ENCODE results near the gene RFX6. TPM values are rescaled to one million over a fixed set of nuclear protein-coding genes. Genes with fewer than 3 reads are reported as not detected.

Gene RFX6
- total RNA-seq, 1 experiment from 2014 or later, result 0.15 TPM

DNA sequence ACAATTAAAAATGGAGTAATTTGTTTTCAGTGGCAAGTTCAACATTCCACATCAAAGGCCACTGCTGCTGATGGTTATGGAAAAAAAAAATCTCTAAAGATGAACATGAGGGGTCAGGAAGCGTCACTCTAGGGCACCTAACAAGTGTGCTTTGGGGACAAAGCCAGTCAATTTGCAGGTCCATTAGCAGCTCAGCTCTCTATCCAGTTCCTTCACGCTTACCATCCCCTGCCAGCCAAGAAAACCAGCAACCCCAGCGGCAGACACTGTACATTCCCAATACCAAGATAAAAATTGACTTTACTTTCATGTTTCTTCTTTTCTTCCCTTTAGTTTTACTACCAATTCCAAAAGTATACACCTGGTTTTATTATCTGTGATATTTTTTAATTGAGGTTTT is 10.1 kb downstream of the RFX6 start:
- Histone ChIP-seq H3K27me3 (ENCODE audit: low read length) (no peaks in the 10 kb centered on the region), H3K27ac (ENCODE audit: low read length) (no peak overlapping the region), H2AFZ (ENCODE audit: low read length) (no peak overlapping the region), H3K4me3 (ENCODE audit: low read length) (no peak overlapping the region), H3K36me3 (ENCODE audit: low read depth, low read length) (no peaks in the 10 kb centered on the region), H3K9me3 (ENCODE audit: low read length) (no peaks in the 10 kb centered on the region), H4K20me1 (ENCODE audit: low read length) (no peaks in the 10 kb centered on the region), H3K4me2 (ENCODE audit: low read length) (no peak overlapping the region), H3K4me1 (ENCODE audit: insufficient read depth, low read length) (peaks cover 18% of the 10 kb centered on the region), H3F3A (ENCODE audit: low read length, unreplicated experiment) (no peaks in the 10 kb centered on the region), H3K79me2 (ENCODE audit: low read length) (no peaks in the 10 kb centered on the region), H3K9ac (ENCODE audit: low read length) (no peak overlapping the region), H3K9me2 (replicated peaks; ENCODE audit: low read length) (no peaks in the 10 kb centered on the region)
- intact Hi-C loops (cut with micrococcal nuclease), result no loop called here
- no peak for ATAC-seq
- no peak for DNase-seq
- CTCF ChIA-PET, result no interaction called here
- TF ChIP-seq, protein P1, sequence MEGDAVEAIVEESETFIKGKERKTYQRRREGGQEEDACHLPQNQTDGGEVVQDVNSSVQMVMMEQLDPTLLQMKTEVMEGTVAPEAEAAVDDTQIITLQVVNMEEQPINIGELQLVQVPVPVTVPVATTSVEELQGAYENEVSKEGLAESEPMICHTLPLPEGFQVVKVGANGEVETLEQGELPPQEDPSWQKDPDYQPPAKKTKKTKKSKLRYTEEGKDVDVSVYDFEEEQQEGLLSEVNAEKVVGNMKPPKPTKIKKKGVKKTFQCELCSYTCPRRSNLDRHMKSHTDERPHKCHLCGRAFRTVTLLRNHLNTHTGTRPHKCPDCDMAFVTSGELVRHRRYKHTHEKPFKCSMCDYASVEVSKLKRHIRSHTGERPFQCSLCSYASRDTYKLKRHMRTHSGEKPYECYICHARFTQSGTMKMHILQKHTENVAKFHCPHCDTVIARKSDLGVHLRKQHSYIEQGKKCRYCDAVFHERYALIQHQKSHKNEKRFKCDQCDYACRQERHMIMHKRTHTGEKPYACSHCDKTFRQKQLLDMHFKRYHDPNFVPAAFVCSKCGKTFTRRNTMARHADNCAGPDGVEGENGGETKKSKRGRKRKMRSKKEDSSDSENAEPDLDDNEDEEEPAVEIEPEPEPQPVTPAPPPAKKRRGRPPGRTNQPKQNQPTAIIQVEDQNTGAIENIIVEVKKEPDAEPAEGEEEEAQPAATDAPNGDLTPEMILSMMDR (conservative IDR thresholded peaks at IDR 0.05; ENCODE audit: low read depth, low read length), result no peak
- TF ChIP-seq EZH2 (IDR thresholded peaks at IDR 0.05; ENCODE audit: low read length, unreplicated experiment), result no peak
- no peak for TF ChIP-seq EZH2phosphoT487 (IDR thresholded peaks at IDR 0.05; ENCODE audit: borderline replicate concordance, low read length)
- no TSS peak for BruUV-seq (replicated peaks)
- POLR2A ChIA-PET (ENCODE audit: unreplicated experiment), result no interaction called here

DNA sequence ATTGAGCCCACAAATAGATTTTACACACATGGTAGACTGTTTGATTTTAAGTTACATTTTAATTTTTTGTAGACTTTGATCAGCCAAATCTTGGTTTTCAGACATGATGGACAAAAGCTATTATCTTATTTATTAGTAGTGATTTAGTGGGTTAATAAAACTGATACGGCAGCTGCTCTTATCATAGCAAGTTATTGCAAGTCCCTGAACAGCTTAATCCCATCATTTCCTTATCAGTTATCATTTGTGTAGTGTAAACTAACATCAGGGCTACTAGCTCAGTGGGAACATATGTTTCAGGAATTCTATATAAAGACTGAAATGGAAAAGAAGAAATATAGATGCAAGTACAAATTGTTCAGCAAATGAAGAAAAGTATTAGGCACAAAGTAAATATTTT is 10.9 kb downstream of the RFX6 start:
- intact Hi-C loops (cut with micrococcal nuclease), result no loop called here
- no peaks in the 10 kb centered on the region for H3K36me3 ChIP-seq (ENCODE audit: low read depth, low read length)
- POLR2A ChIA-PET (ENCODE audit: unreplicated experiment), result no interaction called here
- no peaks in the 10 kb centered on the region for H3K27me3 ChIP-seq (ENCODE audit: low read length)
- no TSS peak for BruUV-seq (replicated peaks)
- TF ChIP-seq, protein P1 (conservative IDR thresholded peaks at IDR 0.05; ENCODE audit: low read depth, low read length), result no peak
- TF ChIP-seq EZH2phosphoT487 (IDR thresholded peaks at IDR 0.05; ENCODE audit: borderline replicate concordance, low read length), result no peak
- TF ChIP-seq EZH2 (IDR thresholded peaks at IDR 0.05; ENCODE audit: low read length, unreplicated experiment), result no peak
- DNase-seq (no peak), ATAC-seq (no peak)
- H3K4me2 ChIP-seq (ENCODE audit: low read length), result no peak overlapping the region
- H3K4me1 ChIP-seq (ENCODE audit: insufficient read depth, low read length), result peaks cover 12% of the 10 kb centered on the region
- no peak overlapping the region for H3K27ac ChIP-seq (ENCODE audit: low read length)
- CTCF ChIA-PET, result no interaction called here
- no peaks in the 10 kb centered on the region for H3F3A ChIP-seq (ENCODE audit: low read length, unreplicated experiment)
- H2AFZ ChIP-seq (ENCODE audit: low read length), result no peak overlapping the region
- no peaks in the 10 kb centered on the region for H3K9me3 ChIP-seq (ENCODE audit: low read length)
- no peak overlapping the region for H3K9ac ChIP-seq (ENCODE audit: low read length)
- H3K9me2 ChIP-seq (replicated peaks; ENCODE audit: low read length), result no peaks in the 10 kb centered on the region
- no peaks in the 10 kb centered on the region for H3K79me2 ChIP-seq (ENCODE audit: low read length)
- H4K20me1 ChIP-seq (ENCODE audit: low read length), result no peaks in the 10 kb centered on the region
- H3K4me3 ChIP-seq (ENCODE audit: low read length), result no peak overlapping the region

DNA sequence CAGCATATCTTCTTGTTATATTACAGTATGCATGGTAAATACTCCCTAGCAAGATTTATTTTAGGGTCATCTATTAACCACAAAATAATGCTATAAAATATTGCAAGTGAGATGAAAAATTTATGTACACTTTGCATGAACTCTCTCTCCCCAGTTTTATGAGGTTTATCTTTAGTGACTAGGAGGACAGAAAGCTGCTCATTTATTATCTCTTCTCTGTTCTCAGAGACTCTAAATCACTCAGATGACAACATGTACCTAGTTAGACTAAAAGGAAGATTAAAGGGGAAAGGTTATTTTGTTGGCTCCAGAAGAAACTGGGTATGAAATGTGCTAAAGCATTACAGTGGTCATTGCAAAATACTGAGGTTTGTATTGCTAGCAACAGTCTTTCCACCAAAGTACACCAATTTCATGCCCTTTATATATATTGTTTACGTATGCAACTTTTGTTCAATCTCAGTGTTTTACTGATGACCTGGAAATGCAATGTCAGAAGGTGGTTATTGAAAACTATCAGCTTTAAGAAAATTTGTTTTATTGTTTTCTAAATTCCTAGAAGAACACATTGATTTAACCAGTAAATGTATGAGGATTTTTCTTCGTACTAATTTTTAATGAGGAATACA is 11.8 kb downstream of the RFX6 start:
- Histone ChIP-seq H3K9me3 (ENCODE audit: low read length) (no peaks in the 10 kb centered on the region), H3K27ac (ENCODE audit: low read length) (no peak overlapping the region), H3K4me2 (ENCODE audit: low read length) (no peak overlapping the region), H3K4me3 (ENCODE audit: low read length) (no peak overlapping the region), H3K27me3 (ENCODE audit: low read length) (no peaks in the 10 kb centered on the region), H3K79me2 (ENCODE audit: low read length) (no peaks in the 10 kb centered on the region), H2AFZ (ENCODE audit: low read length) (no peak overlapping the region), H3K4me1 (ENCODE audit: insufficient read depth, low read length) (peaks cover 3% of the 10 kb centered on the region), H3F3A (ENCODE audit: low read length, unreplicated experiment) (no peaks in the 10 kb centered on the region), H3K36me3 (ENCODE audit: low read depth, low read length) (no peaks in the 10 kb centered on the region), H3K9me2 (replicated peaks; ENCODE audit: low read length) (no peaks in the 10 kb centered on the region), H4K20me1 (ENCODE audit: low read length) (no peaks in the 10 kb centered on the region), H3K9ac (ENCODE audit: low read length) (no peak overlapping the region)
- TF ChIP-seq EZH2phosphoT487 (IDR thresholded peaks at IDR 0.05; ENCODE audit: borderline replicate concordance, low read length) (no peak), EZH2 (IDR thresholded peaks at IDR 0.05; ENCODE audit: low read length, unreplicated experiment) (no peak)
- TF ChIP-seq, protein P1 (conservative IDR thresholded peaks at IDR 0.05; ENCODE audit: low read depth, low read length), result no peak
- intact Hi-C loops (cut with micrococcal nuclease), result no loop called here
- DNase-seq, result no peak
- ATAC-seq, result no peak
- no TSS peak for BruUV-seq (replicated peaks)
- CTCF ChIA-PET, result no interaction called here
- POLR2A ChIA-PET (ENCODE audit: unreplicated experiment), result no interaction called here
